Stimulated activated CD4-positive, alpha-beta T cell treated with anti-CD3 and anti-CD28 coated beads, Interleukin-15, amount 100 ng/mL, for 48 hours (primary cell): ENCODE measurements around the gene COPS2.

ENCODE experiments used
- DNase-seq, 2 donors: peaks; one replicate each; pipeline ENCODE4 v3.0.0-alpha.2; 2020; ENCODE audit warnings: low read depth in 2 of 2

COPS2 gene

DNA sequence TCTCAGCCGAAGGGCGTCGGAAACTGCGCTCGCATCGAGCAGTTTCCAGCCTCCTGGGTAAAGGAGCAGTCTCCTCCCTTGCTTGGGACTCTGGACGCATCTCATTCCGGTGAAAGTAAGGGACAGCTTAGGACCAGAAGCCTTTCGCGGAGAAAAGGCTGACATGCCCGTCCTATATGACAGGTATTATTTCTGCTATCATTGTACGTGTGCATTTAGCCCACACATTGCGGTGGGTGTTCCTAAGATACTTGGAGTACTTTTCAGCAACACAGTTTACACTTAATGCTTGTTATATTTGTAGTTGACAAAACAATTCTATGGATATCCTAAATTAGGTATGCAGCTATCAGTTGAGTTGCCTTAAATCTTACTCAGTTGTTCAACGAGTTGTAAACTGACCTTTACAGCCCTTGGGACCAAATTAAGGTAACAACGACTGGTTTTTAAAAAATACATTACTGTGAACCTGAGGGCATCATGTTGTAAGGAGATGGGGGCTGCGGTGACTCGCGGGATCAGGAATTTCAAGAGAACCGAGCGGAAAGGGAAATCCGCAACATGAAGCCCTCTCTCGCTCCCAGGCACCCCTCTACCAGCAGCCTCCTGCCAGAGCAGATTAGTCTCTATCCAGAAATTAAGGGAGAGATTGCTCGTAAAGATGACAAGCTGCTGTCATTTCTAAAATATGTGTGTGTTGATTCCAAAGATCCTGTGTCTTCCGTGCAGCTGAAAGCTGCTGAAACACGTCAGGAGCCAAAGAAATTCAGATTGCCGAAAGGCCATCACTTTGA is 632 bp upstream of the COPS2 start:
- no peak for DNase-seq

GRCh38 chr15:49154799-49155109 is 645 bp downstream of the COPS2 start:
- DNase-seq, result no peak

- no peak for DNase-seq
Measured at GRCh38 chr15:49154359-49154758, 1.0 kb downstream of the COPS2 start.

GRCh38 chr15:49152552-49153312 is 2.7 kb downstream of the COPS2 start:
- no peak for DNase-seq

GRCh38 chr15:49151831-49152230 is 3.6 kb downstream of the COPS2 start:
- no peak for DNase-seq

DNA sequence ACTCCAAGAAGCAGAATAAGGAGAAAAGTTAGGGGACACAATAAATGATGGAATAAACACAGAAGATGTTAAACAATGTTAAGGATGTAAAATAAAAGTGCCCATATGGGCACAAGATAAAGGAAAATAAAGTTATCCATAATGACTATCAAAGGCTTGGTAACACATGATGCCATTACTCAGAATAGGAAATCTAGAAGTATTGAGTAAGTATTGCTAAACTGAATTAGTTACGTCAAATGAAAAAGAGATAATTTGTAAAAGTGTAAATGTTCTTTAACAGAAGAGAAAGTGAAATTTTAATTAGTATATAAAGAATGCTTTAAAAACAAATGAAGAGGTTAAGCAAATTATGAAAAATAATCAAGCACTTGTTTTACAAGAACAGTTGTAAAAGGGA is 6.7 kb downstream of the COPS2 start:
- DNase-seq, result no peak

- DNase-seq, result no peak
Measured at GRCh38 chr15:49148298-49148697, 7.1 kb downstream of the COPS2 start.

DNA sequence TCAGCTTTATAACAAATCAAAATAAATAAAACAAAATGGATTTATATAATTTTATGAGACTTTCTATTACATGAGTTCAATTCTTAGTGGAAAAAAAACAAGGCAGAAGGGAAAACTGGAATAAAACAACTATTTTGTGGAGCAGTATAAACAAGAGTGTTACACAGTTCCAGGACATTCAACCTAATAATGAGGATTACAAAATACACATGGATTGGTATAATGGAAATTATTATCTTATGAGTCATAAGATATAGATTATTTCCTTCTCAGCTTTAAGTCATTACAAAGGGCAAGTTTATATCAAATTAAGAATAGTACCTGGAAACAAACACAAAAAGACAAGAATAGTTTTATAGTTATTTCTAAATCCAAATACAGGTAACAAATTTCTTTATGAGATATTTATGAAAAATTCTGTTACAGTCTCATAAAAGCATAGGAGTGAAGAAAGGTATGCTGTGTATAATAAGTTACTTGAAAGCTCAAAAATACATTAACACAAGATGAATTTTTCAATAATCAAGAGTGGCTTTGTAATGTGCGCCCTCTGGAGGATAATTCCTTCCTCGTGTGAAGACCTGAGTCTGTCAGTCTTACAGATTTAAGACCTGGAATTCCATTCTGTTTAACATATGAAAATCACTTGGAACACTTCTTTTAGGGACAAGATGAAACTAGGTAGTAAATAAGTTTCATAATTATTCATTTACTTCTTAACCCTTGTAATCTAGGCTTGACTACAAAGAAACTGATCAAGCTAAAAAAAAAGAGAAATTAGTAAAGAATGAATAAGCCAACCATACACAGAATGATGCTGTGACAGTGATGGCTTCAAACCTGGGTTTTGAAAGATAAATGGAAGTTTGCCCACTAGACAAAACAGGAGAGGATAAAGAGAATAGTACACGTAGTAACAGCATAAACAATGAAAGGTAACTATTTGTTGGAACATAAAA is 9.5 kb downstream of the COPS2 start:
- DNase-seq, result no peak

GRCh38 chr15:49137861-49138260 is 17.5 kb downstream of the COPS2 start:
- DNase-seq, result no peak

DNA sequence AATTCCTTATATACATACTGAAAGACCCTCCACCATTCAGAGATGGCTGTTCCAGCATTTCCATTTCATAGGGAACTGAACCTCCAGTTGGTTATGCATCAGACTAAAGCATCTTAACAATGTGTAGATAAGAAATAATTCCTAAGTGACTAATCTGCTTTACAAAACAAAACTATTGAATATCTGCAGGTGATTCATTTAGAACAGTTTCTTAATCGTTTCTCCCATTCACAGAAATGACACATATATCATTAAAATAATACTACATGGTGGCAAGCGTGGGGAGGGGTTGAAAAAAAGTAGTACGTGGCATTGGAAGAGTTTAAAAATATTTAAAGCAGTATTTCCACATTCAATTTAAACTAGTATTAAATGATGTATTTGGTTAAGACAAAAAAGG is 19.5 kb downstream of the COPS2 start:
- no peak for DNase-seq

GRCh38 chr15:49135342-49135857 is 20.0 kb downstream of the COPS2 start:
- DNase-seq, result no peak

DNA sequence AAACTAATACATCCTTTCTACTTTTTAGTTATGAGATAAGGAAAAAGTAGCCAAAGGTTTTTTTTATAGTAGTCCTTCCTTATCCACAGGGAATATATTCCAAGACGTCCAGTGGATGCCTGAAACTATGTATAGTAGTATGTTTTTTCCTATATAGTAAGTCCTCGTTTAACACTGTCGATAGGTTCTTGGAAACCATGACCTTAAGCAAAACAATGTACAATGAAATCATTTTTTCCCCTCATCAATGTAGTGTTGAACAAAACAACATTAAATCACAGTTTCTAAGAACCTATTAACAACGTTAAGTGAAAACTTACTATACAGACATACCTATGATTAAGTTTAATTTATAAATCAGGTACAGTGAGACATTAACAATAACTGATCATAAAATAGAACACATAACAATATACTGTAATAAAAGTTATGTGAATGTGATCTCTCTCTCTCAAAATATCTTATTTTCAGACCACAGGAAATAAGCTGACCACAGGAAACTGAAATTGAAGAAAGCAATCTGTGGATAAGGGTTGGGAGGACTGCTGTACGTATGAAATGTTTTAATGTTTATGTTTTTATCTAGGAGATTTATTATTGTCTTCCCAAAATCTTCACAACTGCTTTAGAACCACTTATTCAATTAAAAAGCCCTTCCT is 20.6 kb downstream of the COPS2 start:
- no peak for DNase-seq

- no peak for DNase-seq
Measured at GRCh38 chr15:49131403-49131802, 24.0 kb downstream of the COPS2 start.

DNA sequence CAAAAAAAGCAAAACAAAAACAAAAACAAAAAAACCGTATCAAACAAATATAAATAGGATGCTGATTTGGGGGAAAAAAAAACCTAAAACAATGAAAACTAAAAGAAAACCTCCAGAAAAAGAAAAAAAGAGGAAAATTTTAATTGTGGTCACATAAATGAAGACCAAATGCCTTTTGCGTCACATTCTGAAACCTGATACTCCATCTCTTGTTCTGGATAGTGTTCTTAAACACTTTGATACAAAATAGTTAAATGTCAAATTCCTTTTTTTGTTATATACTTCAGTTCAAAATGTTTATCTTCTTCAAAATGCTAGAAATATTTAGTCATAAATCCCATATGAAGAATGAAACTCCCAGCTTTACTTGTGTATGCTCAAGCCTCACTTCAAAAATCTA is 31.0 kb downstream of the COPS2 start:
- DNase-seq, result no peak

GRCh38 chr15:49122541-49123062 is 32.8 kb downstream of the COPS2 start:
- no peak for DNase-seq

DNA sequence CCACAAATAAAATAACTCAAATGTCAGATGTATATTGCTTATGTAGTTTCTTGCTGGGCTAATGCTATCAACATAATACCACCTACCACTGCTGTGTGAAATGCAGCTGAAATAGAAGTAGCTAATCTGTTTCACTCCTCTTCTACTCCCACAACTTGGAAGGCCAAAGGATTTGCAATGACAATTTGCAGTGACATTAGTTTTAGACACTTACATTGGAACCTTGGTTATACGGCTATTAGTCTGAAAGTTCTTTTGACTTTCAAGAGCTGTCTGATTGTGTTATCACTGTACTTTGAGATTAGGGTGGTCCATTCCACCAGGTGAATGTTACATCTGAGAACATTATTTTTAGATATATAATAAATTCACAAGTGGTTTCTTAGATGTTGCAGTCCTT is 33.5 kb downstream of the COPS2 start:
- no peak for DNase-seq

DNA sequence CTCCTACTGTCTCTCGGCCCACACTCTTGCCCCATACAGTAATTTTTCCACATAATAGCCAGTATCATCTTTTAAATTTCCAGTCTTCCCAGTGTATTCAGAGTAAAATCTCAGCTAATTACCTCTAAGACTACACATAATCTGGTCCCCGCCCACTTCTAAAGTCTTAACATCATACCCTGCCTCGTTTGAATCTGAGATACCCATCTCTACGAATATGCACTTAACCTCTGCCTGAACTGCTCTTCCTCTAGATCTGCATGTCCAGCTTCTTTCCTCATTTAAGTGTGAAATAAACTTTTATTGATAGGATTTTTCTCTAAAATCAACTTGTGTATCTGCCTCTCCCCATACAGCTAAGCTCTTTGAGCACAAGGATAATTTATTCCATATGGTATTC is 34.6 kb downstream of the COPS2 start:
- DNase-seq, result no peak

- no peak for DNase-seq
Measured at GRCh38 chr15:49116108-49116857, 39.1 kb downstream of the COPS2 start.

DNA sequence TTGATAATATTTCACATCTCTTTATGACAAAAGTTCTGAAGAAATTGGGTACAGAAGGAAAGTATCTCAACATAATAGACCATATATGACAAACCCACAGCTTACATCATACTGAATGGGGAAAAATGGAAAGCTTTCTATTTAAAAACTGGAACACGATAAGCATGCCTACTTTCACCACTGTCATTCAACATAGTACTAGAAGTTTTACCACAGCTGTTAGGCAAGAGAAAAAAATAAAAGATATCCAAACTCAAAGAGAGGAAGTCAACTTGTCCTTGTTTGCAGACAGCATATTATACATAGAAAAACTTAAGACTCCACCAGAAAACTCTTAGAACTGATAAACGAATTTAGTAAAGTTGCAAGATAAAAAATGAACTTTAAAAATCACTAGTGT is 40.3 kb downstream of the COPS2 start:
- no peak for DNase-seq

DNA sequence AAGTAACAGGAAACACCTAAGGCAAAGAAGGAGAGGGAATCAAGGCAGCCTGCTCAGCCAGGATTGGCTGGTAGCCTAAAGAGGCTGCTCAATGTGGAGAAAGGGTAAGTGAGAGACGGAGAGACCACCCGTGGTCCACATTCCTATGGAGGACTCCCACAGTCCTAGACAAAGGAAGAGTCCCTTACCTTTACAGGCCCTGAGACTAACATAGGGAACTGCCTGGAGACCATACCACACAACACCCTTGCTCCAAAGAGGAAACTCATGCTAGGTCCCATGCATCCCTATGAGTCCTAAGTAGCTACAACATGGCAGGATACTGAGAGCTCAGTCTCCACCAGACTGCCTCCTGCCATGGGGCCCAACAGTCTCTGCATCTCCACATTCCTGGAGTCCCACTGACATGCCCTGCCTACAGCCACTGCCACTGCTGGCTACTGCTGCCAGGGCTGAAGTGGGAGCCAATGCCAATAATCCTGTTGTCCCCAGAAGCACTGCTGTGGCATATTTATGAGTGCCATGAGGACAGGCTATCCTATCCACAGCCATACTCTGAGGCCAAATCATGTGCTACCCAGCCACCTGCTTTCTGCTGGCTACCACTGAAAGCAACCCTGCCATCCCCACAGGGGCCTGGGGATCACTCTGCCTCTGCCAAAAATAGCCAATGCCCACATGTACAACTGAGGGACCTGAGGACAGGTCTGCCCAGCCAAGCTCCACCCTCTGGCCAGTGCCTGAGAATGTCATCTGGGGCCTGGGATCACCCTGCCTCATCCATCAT is 45.0 kb downstream of the COPS2 start:
- no peak for DNase-seq
